ENCODE data around the gene SRGAP3. TPM values are rescaled to one million over a fixed set of nuclear protein-coding genes. Genes with fewer than 3 reads are reported as not detected.

The SRGAP3 gene
- total and polyA plus RNA-seq, 2 donors (not counting 1 experiment from before 2014, with no cell fraction given): 1.4 to 1.5 TPM

- H3K79me2 ChIP-seq (ENCODE audit: control insufficient read depth, insufficient read depth, low read length): no peaks in the 10 kb centered on the region
- DNase-seq (no peak), ATAC-seq (ENCODE audit: low read depth) (no peak)
- intact Hi-C loops (cut with micrococcal nuclease): no loop called here
- no peak overlapping the region for H3K4me3 ChIP-seq (ENCODE audit: control extremely low read depth in 1 of 5, extremely low read depth in 1 of 5, insufficient read depth in 1 of 5, low read depth in 2 of 5, low read length in 4 of 5)
- no peaks in the 10 kb centered on the region for H3K9me3 ChIP-seq (ENCODE audit: control extremely low read depth in 1 of 3, control insufficient read depth in 2 of 3, insufficient read depth in 1 of 3, low read length in 2 of 3)
- no peaks in the 10 kb centered on the region for H3K4me1 ChIP-seq (ENCODE audit: control insufficient read depth in 2 of 2, insufficient read depth in 2 of 2, low read length in 2 of 2)
- ChIA-PET CTCF (interaction anchor here (1.4 kb wide), 1 partner anchor 14 kb away, joined by 3 read pairs; no protein-coding TSS in a partner anchor), POLR2A (no interaction called here)
- no peak overlapping the region for H3K27ac Mint-ChIP-seq
- no peaks in the 10 kb centered on the region for H3K9me3 Mint-ChIP-seq (ENCODE audit: insufficient read depth)
- H4K20me1 ChIP-seq (ENCODE audit: control insufficient read depth, insufficient read depth, low read length, poor library complexity, severe bottlenecking): no peaks in the 10 kb centered on the region
- H3K27me3 Mint-ChIP-seq: no peaks in the 10 kb centered on the region
- no peak overlapping the region for H2AFZ ChIP-seq (ENCODE audit: insufficient read depth, low read depth, low read length, poor library complexity, severe bottlenecking)
- H3K27me3 ChIP-seq (replicated peaks in 1 of 4; ENCODE audit: control extremely low read depth in 1 of 4, control insufficient read depth in 3 of 4, insufficient read depth in 4 of 4, low read length in 3 of 4): peaks cover 0 to 2% (median 0%) of the 10 kb centered on the region in 4 experiments
- no peak overlapping the region for H3K4me2 ChIP-seq (replicated peaks; ENCODE audit: low read depth, low read length, poor library complexity, severe bottlenecking)
- WGBS (ENCODE audit: insufficient coverage): 100% methylated on average over 1 of the region's 1 CpG
- no peak overlapping the region for H3K4me3 Mint-ChIP-seq
- TF ChIP-seq, protein P1, sequence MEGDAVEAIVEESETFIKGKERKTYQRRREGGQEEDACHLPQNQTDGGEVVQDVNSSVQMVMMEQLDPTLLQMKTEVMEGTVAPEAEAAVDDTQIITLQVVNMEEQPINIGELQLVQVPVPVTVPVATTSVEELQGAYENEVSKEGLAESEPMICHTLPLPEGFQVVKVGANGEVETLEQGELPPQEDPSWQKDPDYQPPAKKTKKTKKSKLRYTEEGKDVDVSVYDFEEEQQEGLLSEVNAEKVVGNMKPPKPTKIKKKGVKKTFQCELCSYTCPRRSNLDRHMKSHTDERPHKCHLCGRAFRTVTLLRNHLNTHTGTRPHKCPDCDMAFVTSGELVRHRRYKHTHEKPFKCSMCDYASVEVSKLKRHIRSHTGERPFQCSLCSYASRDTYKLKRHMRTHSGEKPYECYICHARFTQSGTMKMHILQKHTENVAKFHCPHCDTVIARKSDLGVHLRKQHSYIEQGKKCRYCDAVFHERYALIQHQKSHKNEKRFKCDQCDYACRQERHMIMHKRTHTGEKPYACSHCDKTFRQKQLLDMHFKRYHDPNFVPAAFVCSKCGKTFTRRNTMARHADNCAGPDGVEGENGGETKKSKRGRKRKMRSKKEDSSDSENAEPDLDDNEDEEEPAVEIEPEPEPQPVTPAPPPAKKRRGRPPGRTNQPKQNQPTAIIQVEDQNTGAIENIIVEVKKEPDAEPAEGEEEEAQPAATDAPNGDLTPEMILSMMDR (IDR thresholded peaks at IDR 0.05): no peak
- no peak for TF ChIP-seq EZH2 (IDR thresholded peaks at IDR 0.05; ENCODE audit: borderline replicate concordance, insufficient read depth, low read depth, low read length, poor library complexity, severe bottlenecking)
- no peaks in the 10 kb centered on the region for H3K4me1 Mint-ChIP-seq
- H3K9ac ChIP-seq (ENCODE audit: low read length): no peak overlapping the region
- no peak overlapping the region for H3K27ac ChIP-seq (ENCODE audit: low read length in 2 of 2)
- H3K36me3 ChIP-seq (replicated peaks in 1 of 2; ENCODE audit: control extremely low read depth in 1 of 2, control insufficient read depth in 1 of 2, extremely low read depth in 1 of 2, insufficient read depth in 2 of 2, low read length in 1 of 2): no peaks in the 10 kb centered on the region
These were observed 168.1 kb downstream of the SRGAP3 start for GRCh38 chr3:9081184-9081818.

GRCh38 chr3:9080163-9080562 is 169.3 kb downstream of the SRGAP3 start:
- H3K27ac ChIP-seq (ENCODE audit: low read length in 2 of 2): no peak overlapping the region
- no peak for DNase-seq
- TF ChIP-seq, protein P1 (IDR thresholded peaks at IDR 0.05): no peak
- TF ChIP-seq EZH2 (IDR thresholded peaks at IDR 0.05; ENCODE audit: borderline replicate concordance, insufficient read depth, low read depth, low read length, poor library complexity, severe bottlenecking): no peak
- H3K4me1 ChIP-seq (ENCODE audit: control insufficient read depth in 2 of 2, insufficient read depth in 2 of 2, low read length in 2 of 2): no peaks in the 10 kb centered on the region
- H3K4me2 ChIP-seq (replicated peaks; ENCODE audit: low read depth, low read length, poor library complexity, severe bottlenecking): no peak overlapping the region
- H3K27ac Mint-ChIP-seq: no peak overlapping the region
- no peaks in the 10 kb centered on the region for H3K79me2 ChIP-seq (ENCODE audit: control insufficient read depth, insufficient read depth, low read length)
- H3K36me3 ChIP-seq (replicated peaks in 1 of 2; ENCODE audit: control extremely low read depth in 1 of 2, control insufficient read depth in 1 of 2, extremely low read depth in 1 of 2, insufficient read depth in 2 of 2, low read length in 1 of 2): no peaks in the 10 kb centered on the region
- H3K4me3 ChIP-seq (ENCODE audit: control extremely low read depth in 1 of 5, extremely low read depth in 1 of 5, insufficient read depth in 1 of 5, low read depth in 2 of 5, low read length in 4 of 5): no peak overlapping the region
- intact Hi-C loops (cut with micrococcal nuclease): no loop called here
- no peaks in the 10 kb centered on the region for H3K9me3 Mint-ChIP-seq (ENCODE audit: insufficient read depth)
- no peaks in the 10 kb centered on the region for H3K27me3 Mint-ChIP-seq
- CTCF ChIA-PET: no interaction called here
- POLR2A ChIA-PET: no interaction called here
- no peak for ATAC-seq (ENCODE audit: low read depth)
- H2AFZ ChIP-seq (ENCODE audit: insufficient read depth, low read depth, low read length, poor library complexity, severe bottlenecking): no peak overlapping the region
- no peak overlapping the region for H3K4me3 Mint-ChIP-seq
- no peaks in the 10 kb centered on the region for H3K4me1 Mint-ChIP-seq
- H3K9me3 ChIP-seq (ENCODE audit: control extremely low read depth in 1 of 3, control insufficient read depth in 2 of 3, insufficient read depth in 1 of 3, low read length in 2 of 3): no peaks in the 10 kb centered on the region
- whole genome bisulfite sequencing (ENCODE audit: insufficient coverage): 100% methylated on average over 1 of the region's 2 CpGs
- peaks cover 0 to 2% (median 0%) of the 10 kb centered on the region in 4 experiments for H3K27me3 ChIP-seq (replicated peaks in 1 of 4; ENCODE audit: control extremely low read depth in 1 of 4, control insufficient read depth in 3 of 4, insufficient read depth in 4 of 4, low read length in 3 of 4)
- no peak overlapping the region for H3K9ac ChIP-seq (ENCODE audit: low read length)
- H4K20me1 ChIP-seq (ENCODE audit: control insufficient read depth, insufficient read depth, low read length, poor library complexity, severe bottlenecking): no peaks in the 10 kb centered on the region

All from B cell (primary cell).